GM11168 (cell line): ENCODE measurements around the gene NCS1.

Experiments
- in situ Hi-C: fragments of 300-500 bp; cut with MboI; formaldehyde crosslinking; loops from one replicate; pipeline ENCODE4 v1.12.0; 2022; ENCODE audit warnings: low sequenced_read_pairs; ENCODE audit not compliant: unreplicated experiment

NCS1 gene

GRCh38 chr9:130234340-130235260, 62.4 kb downstream of the NCS1 start:
- in situ Hi-C loops, result loop anchor here (5.0 kb wide), 1 partner anchor 122 kb away; no protein-coding TSS in a partner anchor

- in situ Hi-C loops, result loop anchor here (5.0 kb wide), 1 partner anchor 123 kb away; no protein-coding TSS in a partner anchor
These were observed 63.6 kb downstream of the NCS1 start for GRCh38 chr9:130235558-130236435.

- in situ Hi-C loops, result loop anchor here (5.0 kb wide), 1 partner anchor 124 kb away; no protein-coding TSS in a partner anchor
These were observed 64.3 kb downstream of the NCS1 start for GRCh38 chr9:130236436-130236985.

GRCh38 chr9:130237076-130237475, 64.9 kb downstream of the NCS1 start:
- in situ Hi-C loops, result loop anchor here (5.0 kb wide), 1 partner anchor 125 kb away; no protein-coding TSS in a partner anchor

- in situ Hi-C loops, result loop anchor here (5.0 kb wide), 1 partner anchor 126 kb away; no protein-coding TSS in a partner anchor
These were observed 65.7 kb downstream of the NCS1 start for GRCh38 chr9:130237763-130238524.

- in situ Hi-C loops, result loop anchor here (5.0 kb wide), 1 partner anchor 127 kb away; no protein-coding TSS in a partner anchor
These were observed 67.1 kb downstream of the NCS1 start for GRCh38 chr9:130239363-130239695.

GRCh38 chr9:130239741-130240241, 67.6 kb downstream of the NCS1 start:
- in situ Hi-C loops, result loop anchor here (5.0 kb wide), 1 partner anchor 127 kb away; no protein-coding TSS in a partner anchor

GRCh38 chr9:130240410-130241197, 68.4 kb downstream of the NCS1 start:
- in situ Hi-C loops, result no loop called here

- in situ Hi-C loops, result no loop called here
These were observed 69.0 kb downstream of the NCS1 start for GRCh38 chr9:130241198-130241535.

- in situ Hi-C loops, result no loop called here
These were observed 70.2 kb downstream of the NCS1 start for GRCh38 chr9:130242270-130243014.

GRCh38 chr9:130243015-130243881, 71.0 kb downstream of the NCS1 start:
- in situ Hi-C loops, result no loop called here

- in situ Hi-C loops, result no loop called here
These were observed 71.6 kb downstream of the NCS1 start for GRCh38 chr9:130243882-130244170.

- in situ Hi-C loops, result no loop called here
These were observed 72.5 kb downstream of the NCS1 start for GRCh38 chr9:130244548-130245165.

GRCh38 chr9:130245474-130245873, 73.3 kb downstream of the NCS1 start:
- in situ Hi-C loops, result no loop called here

GRCh38 chr9:130246126-130246525, 73.9 kb downstream of the NCS1 start:
- in situ Hi-C loops, result no loop called here

- in situ Hi-C loops, result no loop called here
These were observed 82.8 kb downstream of the NCS1 start for GRCh38 chr9:130254747-130255630.
